ENCODE measurements around the gene POLH.

Gene POLH

GRCh38 chr6:43600595-43600994, 24.6 kb downstream of the POLH start:
- Histone ChIP-seq H3K27ac (ENCODE audit: insufficient read depth, low read depth, low read length, poor library complexity, severe bottlenecking) (no peak overlapping the region), H3K27me3 (ENCODE audit: control insufficient read depth, insufficient read depth, low read length, poor library complexity, severe bottlenecking) (no peaks in the 10 kb centered on the region), H3K9me3 (ENCODE audit: control insufficient read depth, low read length) (no peaks in the 10 kb centered on the region), H3K4me3 (ENCODE audit: insufficient read depth, low read depth, low read length) (no peak overlapping the region), H3K36me3 (ENCODE audit: control insufficient read depth, insufficient read depth, low read length) (peaks cover 6% of the 10 kb centered on the region), H3K4me1 (ENCODE audit: control insufficient read depth, insufficient read depth, low read length) (no peaks in the 10 kb centered on the region)
- WGBS, 2 experiments = 97 to 98% methylated on average over 2 of the region's 2 CpGs

GRCh38 chr6:43604174-43604573, 28.2 kb downstream of the POLH start:
- Histone ChIP-seq H3K4me3 (ENCODE audit: insufficient read depth, low read depth, low read length) (no peak overlapping the region), H3K36me3 (ENCODE audit: control insufficient read depth, insufficient read depth, low read length) (peaks cover 6% of the 10 kb centered on the region), H3K27me3 (ENCODE audit: control insufficient read depth, insufficient read depth, low read length, poor library complexity, severe bottlenecking) (no peaks in the 10 kb centered on the region), H3K9me3 (ENCODE audit: control insufficient read depth, low read length) (no peaks in the 10 kb centered on the region), H3K4me1 (ENCODE audit: control insufficient read depth, insufficient read depth, low read length) (no peaks in the 10 kb centered on the region), H3K27ac (ENCODE audit: insufficient read depth, low read depth, low read length, poor library complexity, severe bottlenecking) (no peak overlapping the region)
- 93 to 100% methylated on average over 2 of the region's 2 CpGs for WGBS, 2 experiments

DNA sequence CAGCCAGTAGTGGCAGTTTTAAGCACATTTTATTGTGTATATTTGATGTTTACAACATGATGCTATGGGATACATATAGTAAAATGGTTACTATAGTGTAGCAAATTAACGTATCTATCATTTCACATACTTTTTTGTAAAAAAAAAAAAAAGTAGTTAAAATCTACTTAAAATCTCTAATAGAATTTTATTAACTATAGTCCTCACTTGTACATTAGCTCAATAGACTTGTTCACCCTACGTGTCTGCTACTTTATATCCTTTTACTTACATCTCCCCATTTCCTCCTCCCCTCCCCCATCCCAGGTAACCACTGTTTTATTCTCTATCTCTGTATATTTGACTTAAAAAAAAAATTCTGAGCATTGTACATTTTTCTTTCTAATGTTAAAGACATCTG, 30.0 kb downstream of the POLH start:
- WGBS, 2 experiments = 90 to 98% methylated on average over 2 of the region's 2 CpGs
- Histone ChIP-seq H3K27me3 (ENCODE audit: control insufficient read depth, insufficient read depth, low read length, poor library complexity, severe bottlenecking) (no peaks in the 10 kb centered on the region), H3K4me1 (ENCODE audit: control insufficient read depth, insufficient read depth, low read length) (no peaks in the 10 kb centered on the region), H3K36me3 (ENCODE audit: control insufficient read depth, insufficient read depth, low read length) (peaks cover 6% of the 10 kb centered on the region), H3K27ac (ENCODE audit: insufficient read depth, low read depth, low read length, poor library complexity, severe bottlenecking) (no peak overlapping the region), H3K4me3 (ENCODE audit: insufficient read depth, low read depth, low read length) (no peak overlapping the region), H3K9me3 (ENCODE audit: control insufficient read depth, low read length) (no peaks in the 10 kb centered on the region)

DNA sequence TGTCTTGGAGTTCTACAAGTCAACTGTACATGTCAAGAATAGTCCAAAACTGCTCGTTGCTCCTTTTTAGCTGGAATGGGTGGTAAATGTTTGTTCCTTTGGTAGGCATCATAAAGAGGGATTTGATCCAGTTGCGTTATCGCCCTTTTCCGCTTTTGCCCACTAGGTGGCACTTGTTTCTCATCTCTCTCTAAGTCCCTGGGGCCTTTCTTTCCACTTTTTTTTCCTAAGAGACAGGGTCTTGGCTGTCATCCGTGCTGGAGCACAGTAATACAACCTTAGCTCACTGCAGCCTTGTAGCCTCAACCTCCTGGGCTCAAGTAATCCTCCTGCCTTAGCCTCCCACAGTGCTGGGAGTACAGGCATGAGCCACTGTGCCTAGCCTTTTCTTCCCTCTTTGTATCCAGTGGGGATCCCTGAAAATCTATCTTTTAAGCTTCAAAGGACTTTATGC, 32.4 kb downstream of the POLH start:
- Histone ChIP-seq H3K4me3 (ENCODE audit: insufficient read depth, low read depth, low read length) (no peak overlapping the region), H3K36me3 (ENCODE audit: control insufficient read depth, insufficient read depth, low read length) (peaks cover 6% of the 10 kb centered on the region), H3K27me3 (ENCODE audit: control insufficient read depth, insufficient read depth, low read length, poor library complexity, severe bottlenecking) (no peaks in the 10 kb centered on the region), H3K27ac (ENCODE audit: insufficient read depth, low read depth, low read length, poor library complexity, severe bottlenecking) (no peak overlapping the region), H3K9me3 (ENCODE audit: control insufficient read depth, low read length) (no peaks in the 10 kb centered on the region), H3K4me1 (ENCODE audit: control insufficient read depth, insufficient read depth, low read length) (no peaks in the 10 kb centered on the region)
- 5 to 10% methylated on average over 5 of the region's 5 CpGs for WGBS, 2 experiments

- H3K4me3 ChIP-seq (ENCODE audit: insufficient read depth, low read depth, low read length) = no peak overlapping the region
- 92 to 100% methylated on average over 1 of the region's 1 CpG for WGBS, 2 experiments
- no peaks in the 10 kb centered on the region for H3K27me3 ChIP-seq (ENCODE audit: control insufficient read depth, insufficient read depth, low read length, poor library complexity, severe bottlenecking)
- no peaks in the 10 kb centered on the region for H3K4me1 ChIP-seq (ENCODE audit: control insufficient read depth, insufficient read depth, low read length)
- no peak overlapping the region for H3K27ac ChIP-seq (ENCODE audit: insufficient read depth, low read depth, low read length, poor library complexity, severe bottlenecking)
- peaks cover 6% of the 10 kb centered on the region for H3K36me3 ChIP-seq (ENCODE audit: control insufficient read depth, insufficient read depth, low read length)
- H3K9me3 ChIP-seq (ENCODE audit: control insufficient read depth, low read length) = no peaks in the 10 kb centered on the region
Measured at GRCh38 chr6:43608807-43609206, 32.8 kb downstream of the POLH start.

DNA sequence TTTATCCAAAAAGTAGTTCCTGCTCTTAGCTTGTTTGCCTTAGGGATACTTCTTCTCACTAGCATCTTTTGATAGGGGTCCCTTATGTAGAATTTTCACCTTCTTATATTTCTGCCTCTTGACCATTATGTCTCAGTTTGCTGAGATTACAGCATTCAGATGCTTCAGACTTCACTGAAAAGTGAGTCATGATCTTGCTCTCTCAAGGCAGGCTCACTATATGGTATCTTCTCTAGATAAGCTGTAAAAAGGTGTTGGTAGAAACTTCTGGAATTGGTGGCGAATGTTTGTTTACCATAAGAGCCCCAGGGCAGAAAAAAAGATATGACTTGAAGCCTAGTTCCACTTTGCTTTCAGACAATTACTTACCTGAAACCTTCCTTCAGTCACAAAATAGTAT, 33.4 kb downstream of the POLH start:
- 100% methylated on average over 1 of the region's 1 CpG for whole genome bisulfite sequencing, 2 experiments
- no peak overlapping the region for H3K4me3 ChIP-seq (ENCODE audit: insufficient read depth, low read depth, low read length)
- H3K9me3 ChIP-seq (ENCODE audit: control insufficient read depth, low read length) = no peaks in the 10 kb centered on the region
- H3K27ac ChIP-seq (ENCODE audit: insufficient read depth, low read depth, low read length, poor library complexity, severe bottlenecking) = no peak overlapping the region
- no peaks in the 10 kb centered on the region for H3K27me3 ChIP-seq (ENCODE audit: control insufficient read depth, insufficient read depth, low read length, poor library complexity, severe bottlenecking)
- peaks cover 6% of the 10 kb centered on the region for H3K36me3 ChIP-seq (ENCODE audit: control insufficient read depth, insufficient read depth, low read length)
- no peaks in the 10 kb centered on the region for H3K4me1 ChIP-seq (ENCODE audit: control insufficient read depth, insufficient read depth, low read length)

GRCh38 chr6:43610431-43610830, 34.4 kb downstream of the POLH start:
- Histone ChIP-seq H3K36me3 (ENCODE audit: control insufficient read depth, insufficient read depth, low read length) (peaks cover 7% of the 10 kb centered on the region), H3K27ac (ENCODE audit: insufficient read depth, low read depth, low read length, poor library complexity, severe bottlenecking) (no peak overlapping the region), H3K4me3 (ENCODE audit: insufficient read depth, low read depth, low read length) (no peak overlapping the region), H3K4me1 (ENCODE audit: control insufficient read depth, insufficient read depth, low read length) (no peaks in the 10 kb centered on the region), H3K9me3 (ENCODE audit: control insufficient read depth, low read length) (no peaks in the 10 kb centered on the region), H3K27me3 (ENCODE audit: control insufficient read depth, insufficient read depth, low read length, poor library complexity, severe bottlenecking) (no peaks in the 10 kb centered on the region)
- WGBS, 2 experiments = 93 to 98% methylated on average over 5 of the region's 5 CpGs

- Histone ChIP-seq H3K36me3 (ENCODE audit: control insufficient read depth, insufficient read depth, low read length) (peaks cover 7% of the 10 kb centered on the region), H3K4me3 (ENCODE audit: insufficient read depth, low read depth, low read length) (no peak overlapping the region), H3K27ac (ENCODE audit: insufficient read depth, low read depth, low read length, poor library complexity, severe bottlenecking) (no peak overlapping the region), H3K27me3 (ENCODE audit: control insufficient read depth, insufficient read depth, low read length, poor library complexity, severe bottlenecking) (no peaks in the 10 kb centered on the region), H3K4me1 (ENCODE audit: control insufficient read depth, insufficient read depth, low read length) (no peaks in the 10 kb centered on the region), H3K9me3 (ENCODE audit: control insufficient read depth, low read length) (no peaks in the 10 kb centered on the region)
- 95 to 96% methylated on average over 6 of the region's 6 CpGs for WGBS, 2 experiments
Measured at GRCh38 chr6:43613721-43614395, 37.9 kb downstream of the POLH start.

GRCh38 chr6:43614396-43614730, 38.4 kb downstream of the POLH start:
- Histone ChIP-seq H3K27me3 (ENCODE audit: control insufficient read depth, insufficient read depth, low read length, poor library complexity, severe bottlenecking) (no peaks in the 10 kb centered on the region), H3K9me3 (ENCODE audit: control insufficient read depth, low read length) (no peaks in the 10 kb centered on the region), H3K36me3 (ENCODE audit: control insufficient read depth, insufficient read depth, low read length) (peaks cover 7% of the 10 kb centered on the region), H3K27ac (ENCODE audit: insufficient read depth, low read depth, low read length, poor library complexity, severe bottlenecking) (no peak overlapping the region), H3K4me1 (ENCODE audit: control insufficient read depth, insufficient read depth, low read length) (no peaks in the 10 kb centered on the region), H3K4me3 (ENCODE audit: insufficient read depth, low read depth, low read length) (no peak overlapping the region)
- 94 to 95% methylated on average over 2 to 3 of the region's 3 CpGs for WGBS, 2 experiments

DNA sequence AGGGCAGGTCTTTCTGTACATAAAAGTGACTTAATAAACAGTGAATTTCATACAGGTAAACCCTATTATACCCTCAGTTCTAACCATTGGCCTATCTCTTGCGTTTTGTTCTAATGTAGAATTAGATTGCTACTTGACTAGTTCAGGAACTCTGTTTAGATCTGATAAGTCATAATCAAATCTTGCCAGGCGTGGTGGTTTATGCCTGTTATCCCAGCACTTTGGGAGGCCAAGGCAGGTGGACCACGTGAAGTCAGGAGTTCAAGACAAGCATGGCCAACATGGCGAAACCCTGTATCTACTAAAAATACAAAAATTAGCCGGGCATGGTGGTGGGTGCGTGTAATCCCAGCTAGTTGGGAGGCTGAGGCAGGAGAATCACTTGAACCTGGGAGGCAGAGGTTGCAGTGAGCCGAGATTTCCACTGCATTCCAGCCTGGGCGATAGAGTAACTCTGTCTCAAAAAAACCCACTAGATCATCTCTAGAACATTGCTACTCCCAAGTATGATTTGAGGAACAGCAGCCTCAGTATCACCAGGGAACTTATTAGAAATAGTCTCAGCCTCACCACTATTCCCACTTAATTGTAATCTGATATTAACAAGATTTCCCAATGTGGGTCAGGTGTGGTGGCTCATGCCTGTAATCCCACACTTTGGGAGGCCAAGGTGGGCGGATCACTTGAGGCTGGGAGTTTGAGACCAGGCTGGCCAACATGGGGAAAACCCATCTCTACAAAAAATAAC, 40.9 kb downstream of the POLH start:
- no peak overlapping the region for H3K4me3 ChIP-seq (ENCODE audit: insufficient read depth, low read depth, low read length)
- peaks cover 21% of the 10 kb centered on the region for H3K36me3 ChIP-seq (ENCODE audit: control insufficient read depth, insufficient read depth, low read length)
- WGBS, 2 experiments = 93 to 94% methylated on average over 9 of the region's 9 CpGs
- H3K27me3 ChIP-seq (ENCODE audit: control insufficient read depth, insufficient read depth, low read length, poor library complexity, severe bottlenecking) = no peaks in the 10 kb centered on the region
- H3K4me1 ChIP-seq (ENCODE audit: control insufficient read depth, insufficient read depth, low read length) = no peaks in the 10 kb centered on the region
- no peak overlapping the region for H3K27ac ChIP-seq (ENCODE audit: insufficient read depth, low read depth, low read length, poor library complexity, severe bottlenecking)
- H3K9me3 ChIP-seq (ENCODE audit: control insufficient read depth, low read length) = no peaks in the 10 kb centered on the region

Data from ectodermal cell (in vitro differentiated cells).